ENCODE measurements around the gene PLLP.
A peak's percentile ranks its signal among the peaks of the same experiment; 100 is the strongest.

The PLLP gene

GRCh38 chr16:57236022-57236350 is 48.5 kb downstream of the PLLP start:
- H3K9me3 Mint-ChIP-seq (ENCODE audit: low read depth), result no peaks in the 10 kb centered on the region
- H3K4me3 Mint-ChIP-seq, result no peak overlapping the region
- H3K36me3 Mint-ChIP-seq, result peaks cover 12% of the 10 kb centered on the region
- H3K27me3 Mint-ChIP-seq, result no peaks in the 10 kb centered on the region
- H3K27ac Mint-ChIP-seq, result no peak overlapping the region
- peaks cover 5% of the 10 kb centered on the region for H3K4me1 Mint-ChIP-seq (ENCODE audit: low read depth)

DNA sequence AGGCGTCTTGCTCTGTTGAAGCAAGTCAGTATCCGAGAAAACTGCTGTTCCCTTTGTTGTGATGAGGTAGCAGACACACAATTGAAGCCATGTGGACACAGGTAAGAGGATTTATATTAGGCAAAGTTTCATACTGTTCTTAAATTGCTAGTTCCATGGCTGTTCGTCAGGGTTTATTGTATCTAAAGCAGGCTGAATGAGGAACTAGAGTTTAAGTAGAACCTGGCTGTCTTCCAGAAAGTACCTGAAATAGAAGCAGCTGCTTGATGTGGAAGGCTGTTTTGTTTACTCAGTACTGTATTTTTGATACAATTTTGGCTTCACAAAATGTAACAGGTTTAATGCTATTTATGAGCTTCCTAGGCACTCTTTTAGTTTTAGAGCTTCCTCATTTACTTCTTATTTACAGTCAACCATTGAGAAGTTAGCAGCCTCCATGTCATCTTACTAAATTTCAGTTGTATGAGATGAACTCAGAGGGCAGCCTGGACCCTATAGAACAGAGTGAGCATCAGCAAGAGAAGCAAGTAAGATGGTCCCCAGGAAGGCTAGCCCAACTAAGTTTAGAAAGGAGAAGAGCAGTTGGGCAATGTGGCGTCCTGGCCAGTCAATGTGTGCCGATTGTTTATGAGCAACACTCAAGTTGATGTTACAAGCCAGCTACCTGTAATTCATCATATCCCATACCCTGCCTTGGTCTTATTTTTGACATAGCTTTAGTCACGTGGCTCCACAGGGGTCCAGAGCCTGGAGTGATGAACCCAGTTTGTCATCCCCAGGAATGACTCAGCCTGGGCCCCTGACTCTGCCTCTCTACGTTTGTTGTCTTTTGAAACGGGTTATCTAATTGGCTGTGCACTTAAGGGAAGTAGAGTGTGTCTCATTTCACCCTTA is 49.1 kb downstream of the PLLP start:
- no peaks in the 10 kb centered on the region for H3K27me3 Mint-ChIP-seq

GRCh38 chr16:57234707-57235092 is 49.8 kb downstream of the PLLP start:
- H3K4me1 Mint-ChIP-seq (ENCODE audit: low read depth), result peaks cover 4% of the 10 kb centered on the region
- H3K27ac Mint-ChIP-seq, result no peak overlapping the region
- H3K4me3 Mint-ChIP-seq, result no peak overlapping the region
- H3K27me3 Mint-ChIP-seq, result no peaks in the 10 kb centered on the region
- no peaks in the 10 kb centered on the region for H3K9me3 Mint-ChIP-seq (ENCODE audit: low read depth)
- peaks cover 12% of the 10 kb centered on the region for H3K36me3 Mint-ChIP-seq

More for the DNA sequence above, 49.1 kb downstream of the PLLP start:
- Mint-ChIP-seq H3K4me3 (no peak overlapping the region), H3K9me3 (ENCODE audit: low read depth) (no peaks in the 10 kb centered on the region), H3K4me1 (ENCODE audit: low read depth) (peaks cover 4% of the 10 kb centered on the region), H3K36me3 (peaks cover 12% of the 10 kb centered on the region), H3K27ac (no peak overlapping the region)

- Mint-ChIP-seq H3K4me1 (ENCODE audit: low read depth) (peaks cover 4% of the 10 kb centered on the region), H3K9me3 (ENCODE audit: low read depth) (no peaks in the 10 kb centered on the region), H3K27ac (no peak overlapping the region), H3K36me3 (peaks cover 12% of the 10 kb centered on the region), H3K4me3 (no peak overlapping the region), H3K27me3 (no peaks in the 10 kb centered on the region)
These were observed 50.3 kb downstream of the PLLP start for GRCh38 chr16:57233944-57234706.

- Mint-ChIP-seq H3K27me3 (no peaks in the 10 kb centered on the region), H3K36me3 (peaks cover 10% of the 10 kb centered on the region), H3K4me3 (no peak overlapping the region), H3K27ac (no peak overlapping the region), H3K4me1 (ENCODE audit: low read depth) (peaks cover 4% of the 10 kb centered on the region), H3K9me3 (ENCODE audit: low read depth) (no peaks in the 10 kb centered on the region)
These were observed 52.6 kb downstream of the PLLP start for GRCh38 chr16:57231821-57232350.

GRCh38 chr16:57229079-57229478 is 55.4 kb downstream of the PLLP start:
- H3K9me3 Mint-ChIP-seq (ENCODE audit: low read depth), result no peaks in the 10 kb centered on the region
- H3K4me1 Mint-ChIP-seq (ENCODE audit: low read depth), result no peaks in the 10 kb centered on the region
- H3K36me3 Mint-ChIP-seq, result peaks cover 9% of the 10 kb centered on the region
- no peaks in the 10 kb centered on the region for H3K27me3 Mint-ChIP-seq
- H3K4me3 Mint-ChIP-seq, result no peak overlapping the region
- no peak overlapping the region for H3K27ac Mint-ChIP-seq

DNA sequence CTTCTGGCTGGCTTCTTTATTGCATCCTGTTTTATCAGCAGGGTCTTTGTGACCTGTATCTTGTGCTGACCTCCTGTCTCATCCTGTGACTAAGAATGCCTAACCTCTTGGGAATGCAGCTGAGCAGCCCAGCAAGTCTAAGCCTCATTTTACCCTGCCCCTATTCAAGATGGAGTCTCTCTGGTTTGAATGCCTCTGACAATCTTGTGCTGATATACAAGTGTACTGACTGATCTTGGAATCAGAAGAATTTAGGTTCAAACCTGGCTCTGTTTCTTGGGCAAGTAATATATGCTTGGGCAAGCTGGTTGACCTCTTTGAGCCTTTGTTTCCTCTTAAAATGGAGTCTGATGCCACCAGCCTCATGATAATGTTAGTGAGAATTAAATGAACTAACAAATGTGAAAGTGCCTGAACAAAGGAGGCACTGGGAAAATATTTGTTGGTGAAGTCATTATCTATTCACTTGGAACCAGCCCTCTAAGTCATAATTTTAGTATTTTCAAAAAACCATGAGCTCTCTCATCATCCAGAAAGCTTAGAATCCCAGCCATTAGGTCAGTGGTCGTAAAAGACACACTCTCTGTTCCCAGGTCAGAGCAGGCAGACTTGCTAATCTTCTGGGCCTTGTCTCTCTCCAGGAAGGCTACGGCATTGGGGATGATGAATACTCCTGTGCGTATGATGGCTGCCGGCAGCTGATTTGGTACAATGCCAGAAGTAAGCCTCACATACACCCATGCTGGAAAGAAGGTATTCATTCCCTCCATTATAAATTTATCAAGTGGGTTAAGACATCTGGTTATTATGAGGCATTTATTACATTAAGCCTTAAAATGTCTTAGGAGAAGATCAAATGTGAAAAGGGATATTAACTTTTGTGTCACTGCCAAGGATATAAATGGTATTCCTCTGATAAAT is 57.5 kb downstream of the PLLP start:
- H3K9me3 Mint-ChIP-seq (ENCODE audit: low read depth), result no peaks in the 10 kb centered on the region
- peaks cover 8% of the 10 kb centered on the region for H3K36me3 Mint-ChIP-seq
- no peak overlapping the region for H3K4me3 Mint-ChIP-seq
- peak overlapping the region; percentile 22 for H3K27ac Mint-ChIP-seq
- H3K27me3 Mint-ChIP-seq, result no peaks in the 10 kb centered on the region
- H3K4me1 Mint-ChIP-seq (ENCODE audit: low read depth), result no peaks in the 10 kb centered on the region

GRCh38 chr16:57225978-57226377 is 58.5 kb downstream of the PLLP start:
- H3K36me3 Mint-ChIP-seq, result peaks cover 11% of the 10 kb centered on the region
- no peaks in the 10 kb centered on the region for H3K9me3 Mint-ChIP-seq (ENCODE audit: low read depth)
- no peak overlapping the region for H3K4me3 Mint-ChIP-seq
- H3K27me3 Mint-ChIP-seq, result no peaks in the 10 kb centered on the region
- no peaks in the 10 kb centered on the region for H3K4me1 Mint-ChIP-seq (ENCODE audit: low read depth)
- no peak overlapping the region for H3K27ac Mint-ChIP-seq

DNA sequence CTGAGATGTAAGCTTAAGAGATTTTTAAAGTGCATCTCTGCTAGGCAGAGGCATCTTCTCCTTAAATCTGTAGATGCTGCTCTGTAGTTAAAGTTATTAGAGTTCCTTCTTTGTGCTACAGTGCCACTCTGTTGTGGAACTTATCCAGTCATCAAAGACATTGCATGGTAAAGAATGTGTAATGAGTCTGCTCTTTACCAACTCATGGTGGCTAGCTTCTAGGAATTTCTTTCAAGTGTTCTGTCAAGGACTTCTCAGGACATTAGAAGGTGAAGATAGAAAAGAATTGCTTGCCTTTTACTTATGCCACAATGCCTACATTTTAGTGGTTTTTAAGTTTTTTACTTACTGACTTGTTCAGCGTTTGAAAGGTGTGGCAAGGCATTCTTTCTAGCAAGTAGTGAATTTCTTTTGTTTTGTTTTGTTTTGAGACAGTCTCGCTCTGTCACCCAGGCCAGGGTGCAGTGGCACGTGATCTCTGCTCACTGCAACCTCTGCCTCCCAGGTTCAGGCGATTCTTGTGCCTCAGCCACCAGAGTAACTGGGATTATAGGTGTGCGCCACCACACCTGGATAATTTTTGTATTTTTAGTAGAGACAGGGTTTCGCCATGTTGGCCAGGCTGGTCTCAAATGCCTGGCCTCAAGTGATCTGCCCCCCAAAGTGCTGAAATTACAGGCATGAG is 59.7 kb downstream of the PLLP start:
- Mint-ChIP-seq H3K27ac (no peak overlapping the region), H3K9me3 (ENCODE audit: low read depth) (no peaks in the 10 kb centered on the region), H3K36me3 (peaks cover 20% of the 10 kb centered on the region), H3K4me3 (no peak overlapping the region), H3K4me1 (ENCODE audit: low read depth) (no peaks in the 10 kb centered on the region), H3K27me3 (no peaks in the 10 kb centered on the region)

DNA sequence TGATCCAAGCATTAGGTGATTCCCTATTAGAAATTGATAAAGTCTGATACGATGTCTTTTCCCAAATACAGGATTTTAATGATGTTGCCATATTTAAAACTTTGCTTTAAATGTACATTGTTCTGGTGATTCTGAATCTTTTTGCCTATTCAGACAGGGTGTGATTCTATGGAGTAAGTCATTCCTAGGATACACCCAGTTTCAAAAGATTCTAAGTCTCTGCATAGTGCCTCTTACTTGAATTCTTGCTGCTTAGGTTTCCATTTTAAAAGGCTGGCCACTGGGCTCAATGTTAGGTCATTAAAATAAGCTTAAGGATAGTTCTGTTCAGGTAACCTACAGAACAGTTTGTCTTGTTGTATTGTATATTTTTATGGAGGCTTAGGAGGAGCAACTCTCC is 61.4 kb downstream of the PLLP start:
- Mint-ChIP-seq H3K9me3 (ENCODE audit: low read depth) (peaks cover under 1% of the 10 kb centered on the region), H3K4me3 (no peak overlapping the region), H3K4me1 (ENCODE audit: low read depth) (no peaks in the 10 kb centered on the region), H3K27ac (no peak overlapping the region), H3K36me3 (peaks cover 33% of the 10 kb centered on the region), H3K27me3 (no peaks in the 10 kb centered on the region)

GRCh38 chr16:57216968-57217367 is 67.5 kb downstream of the PLLP start:
- H3K27ac Mint-ChIP-seq, result no peak overlapping the region
- H3K4me3 Mint-ChIP-seq, result no peak overlapping the region
- H3K4me1 Mint-ChIP-seq (ENCODE audit: low read depth), result no peaks in the 10 kb centered on the region
- peaks cover 71% of the 10 kb centered on the region for H3K36me3 Mint-ChIP-seq
- no peaks in the 10 kb centered on the region for H3K27me3 Mint-ChIP-seq
- peaks cover 19% of the 10 kb centered on the region for H3K9me3 Mint-ChIP-seq (ENCODE audit: low read depth)

DNA sequence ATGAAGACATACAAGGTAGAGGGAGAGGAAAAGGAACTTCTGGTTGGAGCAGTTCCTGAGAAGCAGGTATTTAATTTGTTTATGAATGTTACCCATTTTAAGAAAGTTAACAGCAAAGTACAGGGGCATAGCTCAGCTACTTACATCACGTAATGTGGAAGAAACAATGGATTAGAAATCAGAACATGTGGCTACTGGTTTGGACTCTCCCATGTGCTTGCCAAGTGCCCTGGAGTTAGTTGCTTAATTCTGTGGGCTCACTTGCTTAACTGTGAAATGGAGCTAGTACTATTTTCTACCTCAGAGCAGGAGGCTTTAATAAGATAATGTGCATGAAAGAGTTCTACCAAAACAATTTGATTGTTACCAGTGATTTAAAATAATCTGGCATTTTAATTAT is 71.0 kb downstream of the PLLP start:
- Mint-ChIP-seq H3K27ac (no peak overlapping the region), H3K4me1 (ENCODE audit: low read depth) (no peaks in the 10 kb centered on the region), H3K9me3 (ENCODE audit: low read depth) (peaks cover 19% of the 10 kb centered on the region), H3K36me3 (peaks cover 54% of the 10 kb centered on the region), H3K27me3 (no peaks in the 10 kb centered on the region), H3K4me3 (no peak overlapping the region)

GRCh38 chr16:57209780-57210179 is 74.7 kb downstream of the PLLP start:
- Mint-ChIP-seq H3K27ac (no peak overlapping the region), H3K36me3 (peaks cover 31% of the 10 kb centered on the region), H3K27me3 (no peaks in the 10 kb centered on the region), H3K9me3 (ENCODE audit: low read depth) (no peaks in the 10 kb centered on the region), H3K4me1 (ENCODE audit: low read depth) (no peaks in the 10 kb centered on the region), H3K4me3 (no peak overlapping the region)

DNA sequence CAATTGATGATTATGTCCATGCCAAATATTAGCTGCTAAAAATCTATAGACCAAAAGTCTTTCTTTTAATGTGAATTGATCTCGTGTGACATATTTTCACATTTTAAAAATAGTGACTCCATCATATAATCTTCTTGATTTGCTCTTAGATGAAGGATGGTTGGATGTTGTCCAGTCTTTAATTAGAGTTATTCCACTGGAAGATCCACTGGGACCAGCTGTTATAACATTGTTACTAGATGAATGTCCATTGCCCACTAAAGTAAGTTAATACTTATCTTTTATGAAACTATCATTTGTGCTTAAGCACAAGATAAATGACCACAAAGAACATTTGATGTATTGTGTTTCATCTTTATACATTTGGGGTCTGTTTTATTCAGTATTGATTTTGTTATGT is 75.5 kb downstream of the PLLP start:
- Mint-ChIP-seq H3K27me3 (no peaks in the 10 kb centered on the region), H3K4me1 (ENCODE audit: low read depth) (no peaks in the 10 kb centered on the region), H3K9me3 (ENCODE audit: low read depth) (no peaks in the 10 kb centered on the region), H3K27ac (no peak overlapping the region), H3K4me3 (no peak overlapping the region), H3K36me3 (peaks cover 24% of the 10 kb centered on the region)
